ENCODE data around the gene NEURL3.
"Not testable (repeated sequence)": the region's sequence is repeated elsewhere in the genome, so short reads cannot be mapped to it uniquely, and the experiment has no call there.

NEURL3 gene

DNA sequence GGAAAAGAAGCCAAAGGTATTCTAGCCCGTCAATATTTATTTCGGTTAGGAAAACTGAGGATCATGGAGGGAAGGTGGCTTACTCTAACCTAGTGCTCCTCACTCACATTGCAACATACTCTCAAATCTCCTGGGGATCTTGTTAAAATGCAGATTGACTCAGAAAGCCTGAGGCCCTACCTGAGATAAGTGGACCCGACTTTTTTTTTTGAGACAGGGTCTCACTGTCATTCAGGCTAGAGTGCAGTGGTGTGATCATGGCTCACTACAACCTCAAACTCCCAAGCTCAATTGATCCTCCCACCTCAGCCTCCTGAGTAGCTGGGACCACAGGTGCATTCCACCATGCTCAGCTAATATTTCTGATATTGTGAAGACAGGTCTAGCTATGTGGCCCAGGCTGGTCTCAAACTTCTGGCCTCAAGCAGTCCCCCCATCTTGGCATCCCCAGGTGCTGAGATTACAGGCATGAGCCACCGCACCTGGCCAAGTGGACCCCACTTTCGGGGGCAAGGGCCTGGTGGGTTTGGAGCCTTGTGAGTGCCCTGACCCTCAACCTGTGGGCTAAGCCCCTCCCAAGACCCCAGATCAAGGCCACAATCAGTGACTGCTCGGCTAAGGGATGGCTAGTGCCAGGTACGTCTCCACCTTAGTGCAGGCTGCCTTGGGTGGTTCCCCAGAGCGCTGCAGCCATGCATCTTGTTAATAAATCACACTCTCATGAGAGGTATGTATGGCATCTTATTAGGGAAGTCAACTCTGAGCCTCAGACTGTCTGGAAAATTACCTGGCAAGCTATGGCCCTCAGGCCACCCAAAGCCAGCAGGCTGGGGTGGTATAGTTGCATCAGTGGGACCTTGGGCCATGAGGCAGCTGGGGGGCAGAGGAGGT is 1.1 kb upstream of the NEURL3 start:
- no peak for DNase-seq

DNA sequence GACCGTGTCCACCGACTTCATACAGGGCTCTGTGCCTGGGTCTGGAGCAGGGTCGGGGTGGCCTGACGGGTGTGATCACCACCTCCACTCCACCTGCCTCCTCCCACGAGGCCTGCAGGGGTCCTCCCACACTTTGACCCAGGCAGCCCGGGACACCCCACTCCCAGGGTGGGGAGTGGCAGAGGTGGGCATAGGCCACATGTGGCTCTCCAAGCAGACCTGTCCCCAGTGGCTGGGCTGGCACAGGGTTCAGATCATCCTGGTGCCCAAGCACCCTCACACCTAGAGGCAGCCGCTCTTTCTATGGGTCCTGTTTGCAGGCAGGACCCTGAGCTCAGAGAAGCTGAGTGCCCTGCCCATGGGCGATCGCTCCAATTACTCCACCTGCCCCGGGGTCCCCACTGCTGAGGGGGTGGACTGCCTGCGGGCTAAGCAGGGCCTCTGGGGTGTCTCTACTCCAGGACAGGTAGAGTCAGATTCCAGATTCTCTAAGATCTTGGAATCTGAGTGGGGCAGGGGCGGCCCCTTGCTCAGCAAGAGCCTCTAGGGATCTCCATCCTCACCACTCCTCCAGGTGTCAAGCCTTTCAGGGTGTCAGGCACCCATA is 1.4 kb downstream of the NEURL3 start:
- no peak for DNase-seq

DNA sequence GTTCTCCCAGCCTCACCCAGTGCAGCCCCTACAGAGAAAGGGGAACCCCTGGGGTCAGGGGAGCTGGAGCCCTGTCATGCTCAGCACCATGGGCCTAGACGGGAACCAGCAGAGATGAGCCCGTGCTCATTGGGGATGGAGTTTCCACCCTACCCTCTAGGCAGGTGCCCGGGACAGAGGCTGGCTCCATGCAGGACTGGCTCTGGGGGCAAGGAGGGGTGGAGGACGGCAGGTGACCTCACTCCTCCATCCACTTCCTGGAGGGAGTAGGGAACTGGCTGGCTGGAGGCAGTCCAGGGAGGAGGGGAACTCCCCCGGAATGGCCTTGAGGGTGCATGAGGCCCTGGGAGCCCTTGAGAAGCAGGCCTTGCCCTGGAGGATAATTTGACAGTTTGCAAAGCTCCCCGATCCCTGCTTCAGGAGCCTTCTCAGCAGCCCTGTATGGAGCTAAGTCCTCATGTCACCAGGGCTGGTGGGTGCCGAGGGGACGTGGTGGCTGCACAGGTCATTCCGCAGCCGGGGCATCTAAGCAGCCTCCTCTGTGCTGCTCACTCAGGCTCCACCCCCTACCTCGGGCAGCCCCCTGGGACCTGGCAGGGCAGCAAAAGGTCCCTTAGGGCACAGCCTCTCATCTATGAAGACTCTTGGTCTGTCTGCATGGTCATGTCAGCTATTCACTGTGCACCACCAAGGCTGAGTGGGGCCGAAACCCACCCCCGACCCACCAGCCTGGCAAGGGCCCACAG is 2.1 kb downstream of the NEURL3 start:
- no peak for DNase-seq

DNA sequence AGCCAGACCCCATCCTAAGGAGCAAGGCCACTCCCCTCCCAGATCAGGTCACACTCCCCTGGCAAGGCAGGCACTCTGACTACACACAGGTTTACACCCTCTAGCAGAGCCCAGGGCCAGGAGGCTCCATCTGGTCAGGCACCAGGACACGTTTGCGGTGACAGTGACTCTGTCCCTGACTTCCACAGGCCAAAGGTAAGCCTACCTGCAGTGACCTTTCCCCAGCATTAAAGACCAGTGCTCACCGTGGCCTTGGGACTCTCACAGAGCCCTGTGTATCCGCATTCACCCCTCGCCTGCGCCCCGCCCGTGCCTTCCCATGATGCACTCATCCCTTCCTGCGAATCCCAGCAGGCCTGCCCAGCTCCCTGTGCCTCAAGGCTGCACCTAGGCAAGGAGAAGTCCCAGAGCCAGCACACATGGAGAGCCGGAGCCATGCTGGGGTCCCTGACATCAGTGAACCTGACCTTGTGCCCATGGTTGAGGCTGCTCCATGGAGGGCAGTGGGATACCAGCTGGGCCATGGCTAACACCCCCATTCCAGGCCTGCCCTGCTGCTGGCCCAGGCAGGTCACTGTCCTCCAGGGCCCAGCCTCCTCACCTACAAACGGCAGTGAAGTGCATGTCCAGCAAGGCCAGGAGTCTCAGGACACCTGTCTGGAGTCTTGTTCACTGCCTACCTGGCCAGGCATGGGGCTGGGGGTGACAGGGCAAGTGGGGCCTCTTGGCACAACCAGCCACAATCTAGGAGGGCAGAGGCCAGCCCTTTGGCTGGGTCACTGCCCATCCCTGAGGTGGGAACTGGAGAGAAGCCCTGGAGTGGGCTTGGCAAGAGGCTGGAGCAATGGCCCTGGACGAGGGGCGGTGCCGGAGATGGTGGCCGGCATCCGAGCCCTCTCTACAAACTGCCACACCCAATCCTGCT is 3.0 kb downstream of the NEURL3 start:
- DNase-seq: no peak

GRCh38 chr2:96501471-96501874 is 3.7 kb downstream of the NEURL3 start:
- peak; percentile 32 to 37 for DNase-seq

DNA sequence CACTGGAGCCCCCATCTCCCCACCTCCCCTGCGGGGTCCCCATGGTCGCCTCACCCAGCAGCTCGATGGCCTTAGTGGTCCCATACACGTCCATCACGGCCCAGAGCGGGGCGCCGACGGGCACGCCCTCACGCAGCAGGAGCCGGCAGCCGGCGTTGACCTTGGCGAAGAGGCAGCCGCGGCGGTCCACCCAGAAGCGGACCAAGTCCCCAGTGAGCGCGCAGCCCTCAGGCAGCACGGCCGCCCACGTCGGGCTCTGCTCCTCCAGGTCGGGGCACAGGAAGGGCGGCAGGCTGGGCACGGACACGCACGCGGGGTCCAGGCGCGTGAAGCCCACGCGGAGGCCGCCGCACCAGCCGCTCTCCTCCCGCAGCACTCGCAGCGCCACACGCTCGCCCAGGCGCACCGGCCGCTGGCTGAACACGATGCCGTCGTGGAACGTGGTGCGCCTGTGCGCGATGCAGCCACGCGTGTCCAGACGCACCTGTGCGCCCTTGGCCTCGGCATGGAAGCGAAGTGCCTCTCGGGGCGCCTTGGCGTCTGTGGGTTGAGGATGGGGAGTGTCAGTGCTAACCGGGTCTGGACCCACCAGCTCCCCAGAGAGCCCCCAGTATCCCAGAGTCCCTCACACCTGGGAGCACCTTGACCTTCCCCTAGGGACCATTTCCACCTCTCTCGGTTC is 4.6 kb downstream of the NEURL3 start:
- no peak for DNase-seq

DNA sequence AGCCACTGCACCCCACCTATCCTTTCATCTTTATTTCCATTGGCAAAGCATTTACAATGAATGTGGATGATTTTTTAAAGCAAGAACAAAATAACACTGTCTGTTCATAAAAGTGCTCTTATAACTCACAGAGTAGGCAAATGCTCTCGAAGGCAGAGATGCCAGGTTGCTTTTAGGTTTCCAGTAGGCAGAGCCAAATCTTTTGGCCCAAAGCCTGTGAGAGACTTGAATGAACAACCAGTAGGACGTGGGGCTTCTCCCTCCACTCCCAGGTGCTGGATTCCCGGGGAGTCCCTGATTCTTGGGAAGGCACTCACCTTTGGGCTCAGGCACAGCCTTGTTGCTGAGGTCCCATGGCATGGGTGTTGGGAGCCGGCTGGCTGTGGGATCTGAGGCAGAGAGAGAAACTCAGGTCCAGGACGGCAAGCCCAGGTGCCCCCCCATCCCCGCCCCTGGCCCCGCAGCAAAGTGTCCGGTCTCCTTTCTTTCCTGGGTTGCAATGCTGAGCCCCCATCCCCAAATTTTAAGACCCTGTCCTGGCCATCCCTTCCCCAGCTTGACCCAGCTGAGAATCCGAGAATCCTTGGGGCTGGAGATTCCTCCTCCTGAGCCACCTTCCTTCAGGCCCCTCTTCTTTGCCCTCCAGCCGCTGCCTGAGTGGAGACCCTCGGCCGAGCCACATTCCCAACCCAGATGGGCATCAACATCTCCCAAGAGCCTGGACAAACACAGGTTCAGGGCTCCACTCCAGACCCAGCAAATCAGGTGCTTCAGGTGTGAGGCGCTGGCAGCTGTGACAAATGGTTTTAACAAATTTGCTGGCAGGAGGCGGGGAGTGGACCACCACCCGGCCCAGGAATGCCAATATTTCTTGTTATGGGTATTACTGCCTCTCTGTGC is 5.8 kb downstream of the NEURL3 start:
- DNase-seq: no peak

GRCh38 chr2:96498611-96499010 is 6.5 kb downstream of the NEURL3 start:
- not testable (repeated sequence) for DNase-seq

DNA sequence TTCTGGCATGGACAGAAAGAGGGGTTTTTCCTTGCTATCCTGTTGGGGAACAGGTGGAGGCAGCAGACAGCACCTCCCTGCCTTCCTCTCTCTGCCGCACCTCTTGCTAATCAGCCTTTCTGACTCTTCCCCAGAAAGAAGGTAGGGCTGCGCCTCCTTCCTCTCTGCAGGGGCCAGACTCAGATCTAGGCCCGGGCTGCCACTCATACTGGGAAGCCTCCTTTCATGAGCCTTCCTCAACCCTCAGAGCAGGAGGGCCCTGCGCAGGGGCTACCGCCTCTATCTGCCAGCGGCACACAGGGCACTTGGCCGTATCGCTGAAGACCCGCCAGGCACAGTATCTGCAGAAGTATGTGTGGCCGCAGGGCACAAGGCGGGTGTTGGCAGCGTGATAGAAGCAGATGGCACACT is 7.1 kb downstream of the NEURL3 start:
- no peak for DNase-seq

- DNase-seq: no peak
These were observed 9.1 kb downstream of the NEURL3 start for GRCh38 chr2:96495982-96496629.

GRCh38 chr2:96494188-96494587 is 11.0 kb downstream of the NEURL3 start:
- no peak for DNase-seq

DNA sequence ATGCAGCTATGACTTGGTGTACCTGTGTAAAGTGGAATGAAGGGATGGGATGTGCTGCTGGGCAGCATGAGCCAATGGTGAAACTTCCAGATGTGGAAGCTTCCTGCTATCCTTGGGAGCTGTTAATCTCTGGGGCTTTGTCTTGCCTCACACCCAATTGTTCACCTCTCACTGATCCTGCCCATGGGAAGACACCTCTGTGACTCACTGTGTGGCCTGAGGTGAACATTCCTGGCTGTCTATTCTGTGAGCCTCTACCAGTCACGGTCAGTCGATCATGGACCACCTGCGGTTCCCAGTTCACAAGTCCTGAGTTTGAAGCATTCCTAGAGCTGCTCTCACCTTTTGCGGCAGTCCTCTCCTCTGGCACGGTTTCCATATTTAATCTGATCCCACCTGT is 12.1 kb downstream of the NEURL3 start:
- DNase-seq: no peak

GRCh38 chr2:96491860-96492497 is 13.2 kb downstream of the NEURL3 start:
- DNase-seq: no peak

GRCh38 chr2:96489663-96490062 is 15.5 kb downstream of the NEURL3 start:
- DNase-seq: peak in 1 of 2 donors; percentile 11

GRCh38 chr2:96489261-96489660 is 15.9 kb downstream of the NEURL3 start:
- no peak for DNase-seq

- DNase-seq: no peak
These were observed 18.5 kb downstream of the NEURL3 start for GRCh38 chr2:96486696-96487095.

- DNase-seq: peak; percentile 85 to 87
These were observed 19.2 kb downstream of the NEURL3 start for GRCh38 chr2:96485751-96486651.

- DNase-seq: peak in 1 of 2 donors; percentile 10
These were observed 19.8 kb downstream of the NEURL3 start for GRCh38 chr2:96485350-96485749.

DNA sequence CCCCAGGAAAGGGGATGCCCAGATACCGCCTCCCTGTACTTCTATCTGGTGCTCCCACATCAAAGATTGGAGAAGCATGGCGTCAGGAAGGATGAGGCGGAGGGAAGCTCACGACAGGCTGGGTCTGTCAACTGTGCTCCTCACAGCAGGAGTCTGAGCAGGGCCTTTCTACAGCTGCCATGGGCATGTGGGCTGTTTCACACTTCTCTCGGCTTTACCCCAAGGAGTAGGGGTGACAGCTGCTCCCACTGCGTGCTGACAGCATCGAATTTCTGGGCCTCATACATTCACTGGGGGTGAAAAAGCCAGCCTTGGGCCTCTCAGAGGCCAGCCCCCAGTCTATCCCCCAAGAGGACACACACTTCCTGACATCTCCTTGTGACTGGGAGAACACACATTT is 21.1 kb downstream of the NEURL3 start:
- no peak for DNase-seq
